H1 (cell line): Measurements from ENCODE around the gene GRIN2B.

Experiments
- CHD2 ChIP-seq: IDR thresholded peaks from 2 replicates; pipeline ENCODE4 v1.6.1; 2012; ENCODE audit warnings: low read length, improper control_type of control experiment
- RAD21 ChIP-seq, 2 experiments: IDR thresholded peaks in 1 of 2; conservative IDR thresholded peaks in 1 of 2; 2 replicates each; pipeline ENCODE4 v1.6.1; 2011; ENCODE audit warnings: low read depth in 2 of 2, low read length in 2 of 2, improper control_type of control experiment in 1 of 2, inconsistent platforms in 1 of 2, mild to moderate bottlenecking in 1 of 2, moderate library complexity in 1 of 2

DNA sequence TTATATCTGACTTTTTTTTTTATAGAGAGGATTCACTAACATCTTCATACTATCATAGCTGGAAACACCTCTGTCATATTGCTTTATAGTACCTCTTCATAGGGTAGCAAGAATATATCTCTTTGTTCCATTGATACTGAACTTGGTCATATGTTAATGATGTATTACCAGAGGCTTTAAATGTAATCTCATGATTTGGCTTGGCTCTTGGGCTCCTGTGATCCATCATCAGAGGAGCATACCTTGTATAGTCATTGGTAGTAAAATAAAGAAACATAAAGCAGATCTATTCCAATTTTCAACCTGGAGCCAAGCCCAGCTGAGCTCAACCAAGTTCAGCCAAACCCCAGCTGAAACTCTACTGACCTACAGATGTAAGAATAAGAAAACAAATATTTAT lies 43.2 kb upstream of the GRIN2B start:
- TF ChIP-seq CHD2 (no peak), RAD21 (IDR thresholded peaks at IDR 0.05 in 1 of 2, conservative IDR thresholded peaks at IDR 0.05 in 1 of 2; ENCODE audit: low read depth in 2 of 2, low read length in 2 of 2) (no peak)
